Ascending aorta (tissue), 2 donors: ENCODE results near the gene ABCB8. TPM values are rescaled to one million over a fixed set of nuclear protein-coding genes. Genes with fewer than 3 reads are reported as not detected.

Experiments used
- DNase-seq, 2 donors: peaks; one replicate each; pipeline ENCODE4 v3.0.0-alpha.2; 2019; ENCODE audit warnings: low spot score in 2 of 2
- H3K27ac ChIP-seq, 2 donors: fragments of 200-600 bp; sonication (generic); one replicate each; pipeline ENCODE4 v1.5.1; 2016 to 2017; ENCODE audit warnings: mild to moderate bottlenecking in 1 of 2
- H3K27me3 ChIP-seq: fragments of 200-600 bp; sonication (generic); one replicate; pipeline ENCODE4 v1.5.1; 2017
- H3K36me3 ChIP-seq, 2 donors: fragments of 200-600 bp; sonication (generic); one replicate each; pipeline ENCODE4 v1.5.1; 2016
- H3K4me1 ChIP-seq, 2 donors: fragments of 200-600 bp; sonication (generic); one replicate each; pipeline ENCODE4 v1.5.1; 2016 to 2017; ENCODE audit warnings: mild to moderate bottlenecking in 1 of 2
- H3K4me3 ChIP-seq, 2 donors: fragments of 200-600 bp; sonication (generic); one replicate each; pipeline ENCODE4 v1.5.1; 2016 to 2017; ENCODE audit warnings: mild to moderate bottlenecking in 1 of 2
- H3K9me3 ChIP-seq, 2 donors: fragments of 200-600 bp; sonication (generic); one replicate each; pipeline ENCODE4 v1.5.1; 2016
- intact Hi-C: fragments of 100-400 bp; cut with DNase I; formaldehyde crosslinking; loops from one replicate; pipeline ENCODE4 v1.15.1; 2023
- total RNA-seq: library from RNA; depleted of rRNA; stranded (reverse); fragments of >200 nt; gene quantifications from one replicate; pipeline ENCODE4 v1.1.0, GENCODE V29; 2016
- TF ChIP-seq, protein P1 (sequence below), 3 experiments: fragments of 200-600 bp in 2 of 3; fragments of 450-650 bp in 1 of 3; sonication (generic) in 2 of 3; IDR thresholded peaks; one replicate each; pipeline ENCODE4 v1.5.1; 2016 to 2019; ENCODE audit warnings: antibody characterized with exemption in 3 of 3, mild to moderate bottlenecking in 1 of 3, moderate library complexity in 1 of 3

Gene ABCB8
- total RNA-seq, 1 donor from 2014 or later = 50.8 TPM

DNA sequence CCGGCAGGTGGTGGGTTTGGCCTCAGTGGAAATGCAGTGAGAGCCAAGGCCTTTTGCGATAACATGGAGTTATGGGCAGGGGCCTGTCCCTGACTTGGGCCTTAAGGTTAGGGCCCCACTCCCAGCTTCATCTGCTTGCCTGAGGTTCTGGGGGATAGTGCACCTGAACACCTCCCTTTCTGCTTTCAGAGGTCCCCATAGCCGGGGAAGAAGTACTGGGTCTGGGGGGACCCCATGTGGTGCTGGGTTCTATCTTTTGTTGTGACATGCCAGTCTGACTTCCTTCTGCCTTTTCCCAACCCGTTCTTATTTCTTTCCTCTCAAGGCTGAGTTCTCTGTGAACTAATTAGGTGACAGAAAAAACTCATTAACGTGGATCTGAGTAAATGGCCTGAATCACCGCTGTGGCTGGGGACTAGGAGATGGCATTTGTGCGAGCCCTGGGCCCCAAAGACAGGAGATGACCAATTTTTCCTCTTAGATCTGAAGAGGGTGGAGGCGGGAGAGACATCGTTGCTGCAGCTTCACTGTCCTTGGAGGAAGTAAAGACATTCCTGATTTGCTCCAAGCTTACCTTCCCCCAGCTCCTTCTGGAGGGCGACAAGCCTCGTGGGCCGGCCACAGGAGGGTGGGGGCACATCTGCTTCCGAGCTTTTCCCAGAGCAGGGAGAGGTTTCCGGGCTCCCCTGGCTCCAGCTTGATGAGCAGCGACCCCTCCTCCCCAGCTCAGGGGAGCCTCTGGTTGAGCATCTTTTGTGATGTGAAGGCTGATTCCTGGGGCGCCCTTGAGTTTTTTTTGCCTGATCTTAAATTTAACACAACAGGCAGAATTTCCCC lies 60.0 kb downstream of the ABCB8 start:
- TF ChIP-seq, protein P1, sequence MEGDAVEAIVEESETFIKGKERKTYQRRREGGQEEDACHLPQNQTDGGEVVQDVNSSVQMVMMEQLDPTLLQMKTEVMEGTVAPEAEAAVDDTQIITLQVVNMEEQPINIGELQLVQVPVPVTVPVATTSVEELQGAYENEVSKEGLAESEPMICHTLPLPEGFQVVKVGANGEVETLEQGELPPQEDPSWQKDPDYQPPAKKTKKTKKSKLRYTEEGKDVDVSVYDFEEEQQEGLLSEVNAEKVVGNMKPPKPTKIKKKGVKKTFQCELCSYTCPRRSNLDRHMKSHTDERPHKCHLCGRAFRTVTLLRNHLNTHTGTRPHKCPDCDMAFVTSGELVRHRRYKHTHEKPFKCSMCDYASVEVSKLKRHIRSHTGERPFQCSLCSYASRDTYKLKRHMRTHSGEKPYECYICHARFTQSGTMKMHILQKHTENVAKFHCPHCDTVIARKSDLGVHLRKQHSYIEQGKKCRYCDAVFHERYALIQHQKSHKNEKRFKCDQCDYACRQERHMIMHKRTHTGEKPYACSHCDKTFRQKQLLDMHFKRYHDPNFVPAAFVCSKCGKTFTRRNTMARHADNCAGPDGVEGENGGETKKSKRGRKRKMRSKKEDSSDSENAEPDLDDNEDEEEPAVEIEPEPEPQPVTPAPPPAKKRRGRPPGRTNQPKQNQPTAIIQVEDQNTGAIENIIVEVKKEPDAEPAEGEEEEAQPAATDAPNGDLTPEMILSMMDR (IDR thresholded peaks at IDR 0.05) = no peak
- Histone ChIP-seq H3K36me3 (peaks cover 0 to 4% of the 10 kb centered on the region in 2 donors), H3K27ac (peak overlapping the region; percentile 64 to 82), H3K27me3 (no peaks in the 10 kb centered on the region), H3K9me3 (no peaks in the 10 kb centered on the region), H3K4me3 (peak overlapping the region; percentile 63 to 85), H3K4me1 (peaks cover 8 to 34% of the 10 kb centered on the region in 2 donors)
- intact Hi-C loops = loop anchor here (10.0 kb wide), 2 partner anchors 667 to 1373 kb away; a partner anchor contains a TSS
- DNase-seq = no peak

DNA sequence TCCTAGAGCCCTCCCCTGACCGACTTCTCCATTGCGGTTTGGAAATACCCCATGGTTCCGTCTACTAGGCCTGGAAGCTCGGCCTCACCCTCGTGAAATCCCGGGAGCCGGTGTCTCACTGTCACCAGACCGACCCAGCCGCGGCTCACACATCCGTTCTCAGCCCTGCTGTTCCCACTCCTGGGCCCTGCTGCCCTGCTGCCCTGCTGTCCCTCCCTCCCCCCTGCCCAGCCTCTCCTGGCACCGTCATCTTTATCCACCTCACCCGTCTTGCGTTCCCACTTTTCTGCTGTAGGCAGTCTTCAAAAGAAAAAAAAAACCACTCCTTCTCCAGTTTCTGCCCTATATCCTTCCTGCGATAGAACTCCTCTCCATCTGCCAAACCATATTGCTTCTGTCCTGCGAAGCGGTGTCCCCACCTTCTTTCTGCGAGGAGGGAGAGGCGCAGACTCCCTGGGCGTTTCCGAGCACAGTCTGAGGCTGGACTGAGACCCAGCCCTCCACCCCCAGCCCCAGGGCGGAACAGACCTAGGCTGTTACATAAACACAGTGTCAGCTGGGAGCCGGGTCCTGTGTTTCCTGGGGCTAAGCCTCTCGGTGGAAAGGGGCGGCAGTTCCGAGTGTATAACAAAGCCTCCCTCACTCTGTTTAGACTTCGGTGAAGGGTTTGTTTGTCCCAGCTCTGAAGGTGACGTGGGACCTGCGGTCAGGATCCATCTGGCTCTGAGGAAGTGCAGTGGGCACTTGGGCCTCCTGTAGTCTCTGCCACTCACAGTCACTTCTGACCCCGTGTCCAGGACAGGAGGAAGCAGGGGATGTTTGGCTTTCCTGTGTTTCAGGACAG lies 60.8 kb downstream of the ABCB8 start:
- H3K4me1 ChIP-seq = peaks cover 8 to 30% of the 10 kb centered on the region in 2 donors
- intact Hi-C loops = loop anchor here (10.0 kb wide), 2 partner anchors 666 to 1374 kb away; a partner anchor contains a TSS
- H3K27me3 ChIP-seq = no peaks in the 10 kb centered on the region
- DNase-seq = peak; percentile 66 to 84
- H3K4me3 ChIP-seq = peak overlapping the region; percentile 63 to 85
- H3K27ac ChIP-seq = peak overlapping the region; percentile 72 to 82
- TF ChIP-seq, protein P1 (IDR thresholded peaks at IDR 0.05) = no peak
- peaks cover 0 to 4% of the 10 kb centered on the region in 2 donors for H3K36me3 ChIP-seq
- no peaks in the 10 kb centered on the region for H3K9me3 ChIP-seq

DNA sequence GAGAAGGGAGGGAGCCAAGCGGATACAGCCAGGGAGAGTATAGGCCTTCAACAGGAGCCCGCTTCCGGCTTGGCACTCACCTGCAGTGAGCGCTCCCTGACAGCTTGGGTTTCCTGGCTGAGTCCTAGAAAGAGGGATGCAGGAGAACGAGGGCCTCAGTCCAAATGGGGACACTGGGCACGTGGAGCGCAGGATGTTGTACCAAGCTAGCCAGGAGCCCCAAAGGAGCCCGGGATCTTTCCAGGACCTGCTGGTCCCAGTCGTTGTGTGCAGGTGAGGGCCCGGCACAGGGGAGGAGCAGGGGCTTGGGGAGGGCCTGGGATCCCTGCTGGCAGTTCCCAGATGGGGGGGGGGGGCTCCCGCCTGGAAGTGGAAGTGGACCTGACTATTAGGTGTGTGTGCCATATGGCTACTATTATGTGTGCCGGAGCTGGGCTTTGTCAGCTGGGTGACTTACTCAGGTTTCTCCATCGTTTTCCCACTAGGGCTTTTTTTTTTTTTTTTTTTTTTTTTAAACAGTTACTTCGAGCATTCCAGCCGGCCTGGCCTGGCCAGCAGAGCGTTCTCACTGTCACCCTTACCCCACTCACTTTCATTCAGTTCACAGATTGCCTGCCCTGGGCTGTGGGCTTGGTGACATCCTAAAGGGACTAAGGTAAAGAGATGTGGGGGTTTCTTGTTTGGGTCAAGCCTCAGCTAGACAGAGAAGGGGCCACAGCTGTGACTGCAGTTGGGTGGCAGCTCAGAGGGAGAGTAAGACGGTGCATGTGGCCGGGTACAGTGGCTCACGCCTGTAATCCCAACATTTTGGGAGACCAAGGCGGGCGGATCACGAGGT lies 61.9 kb downstream of the ABCB8 start:
- peak overlapping the region; percentile 72 to 82 for H3K27ac ChIP-seq
- peaks cover 8 to 30% of the 10 kb centered on the region in 2 donors for H3K4me1 ChIP-seq
- intact Hi-C loops = loop anchor here (10.0 kb wide), 2 partner anchors 665 to 1375 kb away; a partner anchor contains a TSS
- no peak overlapping the region for H3K4me3 ChIP-seq
- no peaks in the 10 kb centered on the region for H3K27me3 ChIP-seq
- H3K9me3 ChIP-seq = no peaks in the 10 kb centered on the region
- TF ChIP-seq, protein P1 (IDR thresholded peaks at IDR 0.05) = no peak
- DNase-seq = no peak
- peaks cover 0 to 4% of the 10 kb centered on the region in 2 donors for H3K36me3 ChIP-seq

DNA sequence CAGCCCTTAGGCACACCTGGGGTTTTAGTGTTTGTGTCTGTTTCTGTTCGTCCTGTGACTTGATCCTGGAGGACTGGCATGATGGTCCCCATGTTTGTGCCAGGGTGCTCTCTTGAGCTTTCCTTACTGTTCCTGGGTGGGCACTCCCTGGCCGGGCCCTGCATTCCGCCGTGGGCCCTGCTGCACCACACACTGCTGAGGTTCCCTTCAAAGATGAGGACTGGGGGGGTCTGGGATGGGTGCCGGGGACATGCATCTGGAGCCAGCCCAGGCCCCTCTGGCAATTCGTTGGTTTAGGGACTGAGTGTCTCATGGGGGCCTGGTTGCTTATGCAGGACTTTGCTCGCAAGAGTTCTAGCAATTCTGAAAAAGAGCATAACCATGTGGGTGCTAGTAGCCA lies 62.8 kb downstream of the ABCB8 start:
- TF ChIP-seq, protein P1 (IDR thresholded peaks at IDR 0.05) = no peak
- H3K27me3 ChIP-seq = no peaks in the 10 kb centered on the region
- peaks cover 8 to 23% of the 10 kb centered on the region in 2 donors for H3K4me1 ChIP-seq
- H3K4me3 ChIP-seq = no peak overlapping the region
- H3K27ac ChIP-seq = no peak overlapping the region
- no peak for DNase-seq
- intact Hi-C loops = no loop called here
- H3K9me3 ChIP-seq = no peaks in the 10 kb centered on the region
- peaks cover 0 to 4% of the 10 kb centered on the region in 2 donors for H3K36me3 ChIP-seq

DNA sequence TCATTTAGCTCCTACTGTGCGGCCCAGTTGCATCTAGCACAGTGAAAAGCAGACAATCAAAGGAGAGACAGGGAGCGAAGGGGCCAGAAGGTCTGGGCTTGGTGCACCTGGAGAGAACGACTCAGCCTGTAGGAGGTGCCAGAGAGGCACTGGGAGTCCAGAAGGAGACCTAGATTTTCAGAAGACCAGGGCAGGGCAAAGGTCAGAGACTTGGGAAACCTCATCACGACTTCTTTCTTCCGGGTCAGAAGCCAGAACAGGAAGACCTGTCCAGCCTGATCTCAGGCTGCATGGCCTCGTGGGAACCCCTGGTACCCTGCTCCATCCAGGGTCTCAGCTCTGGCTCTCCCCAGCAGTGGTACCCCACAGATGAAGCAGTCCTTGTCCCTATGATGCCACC lies 63.2 kb downstream of the ABCB8 start:
- H3K27me3 ChIP-seq = no peaks in the 10 kb centered on the region
- peaks cover 8 to 23% of the 10 kb centered on the region in 2 donors for H3K4me1 ChIP-seq
- intact Hi-C loops = no loop called here
- no peaks in the 10 kb centered on the region for H3K9me3 ChIP-seq
- H3K36me3 ChIP-seq = peaks cover 0 to 4% of the 10 kb centered on the region in 2 donors
- DNase-seq = no peak
- TF ChIP-seq, protein P1 (IDR thresholded peaks at IDR 0.05) = peak in 2 of 3 experiments; percentile 19 to 20
- H3K4me3 ChIP-seq = no peak overlapping the region
- no peak overlapping the region for H3K27ac ChIP-seq
